Activated CD4-positive, alpha-beta T cell treated with anti-CD3 and anti-CD28 coated beads, Interleukin-2, amount 50 U/mL, for 48 hours (primary cell): ENCODE data around the gene JARID2.

Experiments
- DNase-seq, 2 experiments: peaks; one replicate each; pipeline ENCODE4 v3.0.0-alpha.2; 2020

JARID2 gene

DNA sequence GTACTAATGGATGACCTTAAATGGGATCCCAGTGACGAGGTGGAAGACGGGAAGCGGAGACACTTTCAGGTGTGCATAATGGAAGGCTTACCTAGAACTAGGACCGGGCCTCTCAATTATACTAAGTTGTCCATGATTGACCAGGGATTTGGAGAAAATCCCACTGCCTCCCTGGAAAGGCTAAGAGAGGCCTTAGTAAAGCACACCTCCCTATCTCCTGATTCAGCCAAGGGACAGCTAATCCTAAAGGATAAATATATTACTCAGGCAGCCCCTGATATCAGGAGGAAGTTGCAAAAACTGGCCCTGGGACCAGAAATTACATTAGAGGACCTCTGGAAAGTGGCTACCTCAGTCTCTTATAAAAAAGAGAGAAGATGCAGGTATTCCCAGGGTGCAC, 93.2 kb downstream of the JARID2 start:
- no peak for DNase-seq

GRCh38 chr6:15340105-15340601, 94.3 kb downstream of the JARID2 start:
- DNase-seq: no peak

GRCh38 chr6:15340775-15341174, 94.9 kb downstream of the JARID2 start:
- DNase-seq: no peak

GRCh38 chr6:15341311-15342001, 95.6 kb downstream of the JARID2 start:
- DNase-seq: no peak

- no peak for DNase-seq
These were observed 96.2 kb downstream of the JARID2 start for GRCh38 chr6:15342114-15342513.

- no peak for DNase-seq
These were observed 97.8 kb downstream of the JARID2 start for GRCh38 chr6:15343490-15344191.

GRCh38 chr6:15344192-15344519, 98.3 kb downstream of the JARID2 start:
- no peak for DNase-seq

GRCh38 chr6:15344831-15345230, 99.0 kb downstream of the JARID2 start:
- no peak for DNase-seq

DNA sequence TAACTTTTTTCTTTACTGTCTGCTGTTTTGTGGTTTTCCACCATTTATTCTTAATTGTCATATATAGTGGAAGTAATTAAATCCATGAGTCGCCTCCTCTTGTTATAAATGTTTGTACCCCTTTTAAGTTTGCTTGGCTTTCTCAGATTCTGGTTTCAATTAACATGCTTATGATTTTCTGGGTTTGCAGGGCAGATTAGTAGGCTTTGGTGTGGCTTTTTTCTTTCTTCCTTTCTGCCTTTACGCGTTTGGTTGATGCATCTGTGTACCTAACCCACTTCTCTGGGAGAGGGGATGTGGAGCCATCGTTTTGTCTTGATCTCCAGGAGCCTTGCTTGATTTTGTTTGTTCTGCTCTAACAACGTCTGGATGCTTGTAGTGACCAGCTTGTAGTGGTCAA, 100.4 kb downstream of the JARID2 start:
- DNase-seq: no peak

DNA sequence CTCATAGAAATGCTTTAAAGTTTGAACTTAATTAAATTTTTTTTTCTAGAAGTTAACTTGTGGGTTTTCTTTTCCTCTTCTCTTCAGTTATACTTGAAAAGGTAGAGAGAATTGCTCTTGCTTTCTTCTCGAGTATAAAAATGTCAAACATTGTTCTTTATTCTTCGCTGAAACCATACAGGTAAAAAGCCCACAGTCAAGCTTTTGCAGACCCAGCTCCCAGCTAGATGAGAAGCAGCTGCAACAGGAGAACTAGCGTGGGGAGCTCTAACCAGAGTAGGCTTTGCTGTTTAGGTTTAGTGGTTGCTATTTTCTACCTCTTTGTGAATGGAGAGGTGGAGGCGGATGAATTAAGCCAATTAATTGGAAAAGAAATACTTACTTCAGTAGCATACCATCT, 102.7 kb downstream of the JARID2 start:
- DNase-seq: no peak

DNA sequence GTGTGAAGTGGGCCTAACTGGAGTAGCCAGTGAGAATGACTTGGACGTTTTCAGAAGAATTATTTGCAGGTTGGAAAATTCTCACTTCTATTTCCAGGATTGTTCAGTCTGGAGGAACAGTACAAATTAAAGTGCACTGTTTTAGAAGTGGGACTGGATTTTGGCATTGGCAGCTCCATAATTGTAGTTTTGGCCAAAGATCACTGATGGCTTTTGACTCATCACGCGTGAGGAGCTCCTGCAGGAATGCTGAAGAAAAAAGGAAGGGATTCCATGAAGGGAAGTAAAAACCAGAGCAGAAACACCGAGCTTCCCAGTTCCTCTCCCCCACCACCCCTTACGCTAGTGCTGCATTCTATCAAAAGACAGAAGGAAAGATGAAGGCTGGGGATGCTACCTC, 103.5 kb downstream of the JARID2 start:
- DNase-seq: no peak

DNA sequence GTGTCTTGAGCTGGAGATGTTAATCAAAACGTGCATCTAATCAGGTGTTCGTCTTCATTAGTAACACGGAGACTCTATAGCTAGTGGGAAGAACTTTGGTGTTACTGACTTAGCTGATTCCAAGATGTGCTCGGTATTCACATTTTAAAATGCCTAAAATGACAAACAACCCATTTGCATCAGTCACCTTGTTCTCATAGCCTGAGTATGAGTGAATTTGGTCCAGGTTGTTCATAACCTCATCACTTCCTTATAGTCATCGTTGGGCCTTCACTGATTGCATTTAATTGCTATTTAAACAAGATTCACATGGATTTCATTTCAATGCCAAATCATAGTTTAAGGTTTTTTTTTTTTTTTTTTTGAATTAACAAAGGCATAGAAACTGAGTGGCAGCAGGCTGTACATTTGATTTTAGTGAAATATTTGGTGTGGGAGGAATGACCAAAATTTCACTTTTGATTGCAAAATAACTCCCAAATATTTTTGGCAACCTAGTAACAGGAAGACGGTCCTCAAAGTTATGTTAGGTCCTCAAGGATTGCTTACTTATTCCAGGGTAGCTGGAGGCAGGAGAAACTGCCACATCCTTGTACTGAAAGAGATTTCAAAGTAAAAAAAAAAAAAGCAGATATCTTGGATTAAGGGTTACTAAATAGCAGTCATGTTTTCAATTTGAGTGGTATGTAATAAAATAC, 104.7 kb downstream of the JARID2 start:
- no peak for DNase-seq

GRCh38 chr6:15351631-15352030, 105.8 kb downstream of the JARID2 start:
- DNase-seq: no peak

DNA sequence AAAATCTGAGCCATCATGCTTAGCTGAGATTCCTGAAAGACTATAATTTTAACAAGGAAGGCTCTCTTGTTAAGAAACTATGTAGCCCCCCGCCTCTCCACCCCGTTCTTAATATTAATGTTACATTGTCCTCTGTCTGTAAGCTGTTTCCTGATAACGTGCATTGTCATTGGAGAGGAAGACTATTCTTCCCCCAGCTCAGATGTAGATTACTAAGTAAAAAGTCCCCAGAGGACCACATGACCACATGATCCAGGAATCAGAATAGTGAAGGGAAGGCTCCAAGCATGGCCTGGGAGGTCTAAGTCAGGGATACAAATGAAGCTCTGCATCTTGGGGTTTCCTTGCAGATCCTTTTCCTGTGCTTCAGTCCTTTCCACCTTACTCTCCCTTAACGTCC, 106.4 kb downstream of the JARID2 start:
- no peak for DNase-seq

GRCh38 chr6:15352845-15353244, 107.0 kb downstream of the JARID2 start:
- DNase-seq: no peak

DNA sequence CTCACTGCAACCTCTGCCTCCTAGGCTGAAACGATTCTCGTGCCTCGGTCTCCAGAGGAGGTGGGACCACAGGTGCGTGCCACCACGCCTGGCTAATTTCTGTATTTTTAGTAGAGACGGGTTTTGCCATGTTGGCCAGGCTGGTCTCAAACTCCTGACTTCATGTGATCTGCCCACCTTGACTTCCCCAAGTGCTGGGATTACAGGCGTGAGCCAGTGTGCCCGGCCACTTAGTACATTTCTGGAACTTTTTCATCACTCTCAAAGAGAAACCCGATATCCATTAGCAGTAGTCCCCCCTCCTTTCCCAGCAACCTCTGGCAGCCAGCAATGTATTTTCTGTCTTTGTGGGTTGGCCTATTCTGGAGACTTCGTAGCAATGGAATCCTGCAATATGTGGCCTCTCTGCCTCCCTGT, 109.8 kb downstream of the JARID2 start:
- no peak for DNase-seq

DNA sequence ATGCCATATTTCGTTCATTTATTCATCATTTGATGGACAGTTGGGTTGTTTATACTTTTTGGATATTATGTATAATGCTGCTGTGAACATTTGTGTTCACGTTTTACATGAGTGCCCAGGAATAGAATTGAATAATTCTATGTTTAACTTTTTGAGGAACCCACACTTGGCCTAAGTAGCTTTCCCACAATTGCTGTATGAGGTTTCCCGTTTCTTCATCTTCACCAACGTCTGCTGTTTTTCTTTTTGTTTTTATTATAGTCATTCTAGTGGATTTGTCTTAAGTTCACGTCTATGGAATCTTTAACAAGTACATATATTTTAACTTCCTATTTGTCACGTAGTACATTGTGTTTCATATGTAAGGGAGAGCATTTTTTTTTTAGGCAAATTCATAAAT, 110.3 kb downstream of the JARID2 start:
- DNase-seq: no peak

GRCh38 chr6:15356937-15357336, 111.1 kb downstream of the JARID2 start:
- no peak for DNase-seq

DNA sequence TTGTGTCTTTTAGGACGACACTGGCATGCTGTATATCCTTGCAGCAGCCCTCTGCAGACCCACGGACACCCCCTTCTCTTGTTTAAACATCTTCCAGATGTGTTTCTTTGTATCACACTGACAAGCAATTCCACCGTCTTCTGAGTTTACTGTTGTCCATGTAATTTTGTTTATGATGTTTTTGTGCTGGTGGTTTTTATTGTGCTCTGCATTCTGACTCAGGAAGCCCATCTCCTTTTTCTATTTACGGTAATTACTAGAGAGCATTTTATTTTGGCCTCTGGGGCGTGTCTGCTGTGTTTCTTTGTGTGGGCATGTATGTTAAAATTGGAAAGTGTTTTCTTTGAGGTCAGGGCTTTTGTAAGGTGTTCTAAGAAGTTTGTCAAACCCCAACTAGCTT, 111.9 kb downstream of the JARID2 start:
- no peak for DNase-seq

DNA sequence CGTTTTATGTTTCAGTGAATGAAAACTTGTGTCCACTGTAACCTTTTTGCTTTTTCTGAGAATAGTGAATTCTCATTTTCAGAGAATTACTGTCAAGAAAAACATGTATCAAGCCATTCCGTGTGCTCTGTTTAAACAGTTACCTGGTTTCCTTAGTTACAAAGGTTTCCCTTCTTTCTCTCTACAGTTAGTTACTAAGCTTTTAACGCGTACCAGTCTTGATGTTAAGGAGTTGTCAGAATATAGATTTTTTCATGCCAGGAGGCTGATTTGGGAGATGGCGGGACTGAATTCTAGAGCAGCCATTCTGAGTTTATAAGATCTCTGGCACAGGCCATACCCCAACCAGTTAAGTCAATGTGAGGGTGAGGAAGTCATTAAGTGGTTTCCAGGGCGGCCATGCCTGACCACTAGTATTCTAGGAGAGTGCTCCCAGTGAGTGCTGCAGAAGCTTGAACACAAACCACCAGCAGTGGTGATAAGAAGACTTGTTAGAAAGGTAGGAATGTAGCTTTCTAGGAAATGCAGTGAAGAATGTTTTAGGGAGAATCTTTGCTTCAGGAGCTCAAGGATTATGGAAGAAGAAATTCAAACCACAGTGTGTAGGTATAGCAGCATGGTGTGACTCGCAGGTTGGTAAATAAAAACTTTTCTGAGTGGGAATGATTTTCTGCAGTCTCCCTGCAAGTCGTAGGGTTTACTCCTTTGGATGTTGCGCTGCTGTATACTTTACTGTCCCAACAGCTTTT, 112.9 kb downstream of the JARID2 start:
- no peak for DNase-seq

DNA sequence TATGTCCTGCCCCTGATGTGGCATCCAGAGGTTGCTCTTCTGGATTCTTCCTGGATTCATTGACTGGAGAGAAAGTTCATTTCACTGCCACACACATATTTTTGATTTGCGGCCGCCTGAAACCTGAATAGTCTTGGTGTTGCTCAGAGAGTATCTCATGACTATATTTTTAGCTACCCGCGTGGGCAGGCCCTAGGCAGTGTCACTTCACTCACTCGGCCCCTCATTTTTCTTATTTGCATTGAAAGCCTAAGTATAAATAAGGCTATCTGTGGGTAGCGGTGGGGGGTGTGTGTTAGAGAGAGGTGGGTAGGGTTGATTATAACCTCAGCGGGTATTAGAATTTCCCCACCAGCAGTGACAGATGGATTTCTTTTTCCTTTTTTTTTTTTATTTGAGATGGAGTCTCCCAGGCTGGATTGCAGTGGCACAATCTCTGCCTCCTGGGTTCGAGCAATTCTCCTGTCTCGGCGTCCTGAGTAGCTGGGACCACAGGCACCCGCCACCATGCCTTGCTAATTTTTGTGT, 113.5 kb downstream of the JARID2 start:
- no peak for DNase-seq

GRCh38 chr6:15360300-15360699, 114.4 kb downstream of the JARID2 start:
- no peak for DNase-seq

GRCh38 chr6:15361197-15361596, 115.3 kb downstream of the JARID2 start:
- DNase-seq: no peak
